OCI-LY7 (cell line): Measurements from ENCODE around the gene MAGOH.

Experiments
- CTCF ChIP-seq: fragments of 200-600 bp; sonication (generic); conservative IDR thresholded peaks from 2 replicates; pipeline ENCODE4 v1.5.1; 2014; ENCODE audit warnings: mild to moderate bottlenecking, antibody characterized with exemption, low read length, moderate library complexity, mixed read lengths
- EZH2phosphoT487 ChIP-seq: fragments of 200-600 bp; sonication (generic); IDR thresholded peaks from 2 replicates; pipeline ENCODE4 v1.6.1; 2018; ENCODE audit warnings: low read depth, borderline replicate concordance, mild to moderate bottlenecking, mixed run types, antibody characterized with exemption, low read length, moderate library complexity, mixed read lengths

- no peak for TF ChIP-seq CTCF
- no peak for TF ChIP-seq EZH2phosphoT487
Observed at GRCh38 chr1:53259932-53260331, 21.6 kb upstream of the MAGOH start.
